Mucosa of descending colon (tissue), 3 donors: ENCODE data around the gene CNTNAP4. TPM values are rescaled to one million over a fixed set of nuclear protein-coding genes. Genes with fewer than 3 reads are reported as not detected.

ENCODE experiments used
- ATAC-seq: fragments of 200-7000 bp; cut with Tn5 transposase; one replicate; pipeline ENCODE4 v1.9.1; 2020; ENCODE audit warnings: mild to moderate bottlenecking, moderate library complexity
- DNase-seq, 3 donors: peaks; one replicate each; pipeline ENCODE4 v3.0.0-alpha.2; 2020
- H3K36me3 ChIP-seq: fragments of 200-600 bp; one replicate; pipeline ENCODE4 v1.8.0; 2021; ENCODE audit warnings: low read depth, mild to moderate bottlenecking
- H3K4me1 ChIP-seq: fragments of 200-600 bp; one replicate; pipeline ENCODE4 v1.8.0; 2021; ENCODE audit warnings: low read depth, mild to moderate bottlenecking
- H3K4me3 ChIP-seq: fragments of 200-600 bp; one replicate; pipeline ENCODE4 v1.8.0; 2021; ENCODE audit warnings: mild to moderate bottlenecking
- H3K9me3 ChIP-seq: fragments of 200-600 bp; one replicate; pipeline ENCODE4 v1.8.0; 2021; ENCODE audit warnings: mild to moderate bottlenecking
- CTCF ChIP-seq: fragments of 200-600 bp; IDR thresholded peaks from one replicate; pipeline ENCODE4 v1.8.0; 2022; ENCODE audit warnings: antibody characterized with exemption, mild to moderate bottlenecking
- intact Hi-C, 2 donors: fragments of 100-400 bp; cut with DNase I in 1 of 2; cut with micrococcal nuclease in 1 of 2; formaldehyde crosslinking; loops; one replicate each; pipeline versions ENCODE4 v1.11.0 to v1.11.1; 2022; cut with DNase I, micrococcal nuclease
- total RNA-seq, 3 donors: library from RNA; stranded (reverse); fragmentation: NEBNext Ultra II Directional in 2 of 3; extraction: Animal tissue kit (Norgen Biotek cat#: 25700) in 2 of 3; gene quantifications; one replicate each; pipeline versions ENCODE4 v1.2.1 to v1.2.4, GENCODE V29; 2021 to 2023
- donor health status: DM: no; HTN: no; CAD: no; lungs with moderate emphysema.
- donor health status: DM: no; HTN: no; CAD: no.
- donor health status: DM: no; HTN: yes; CAD: no.

Gene CNTNAP4
- total RNA-seq, 3 donors from 2014 or later = 0.32 TPM; not detected in 2

GRCh38 chr16:76443973-76444372 is 166.8 kb downstream of the CNTNAP4 start:
- H3K36me3 ChIP-seq = no peaks in the 10 kb centered on the region
- peak; percentile 59 for ATAC-seq
- TF ChIP-seq CTCF = no peak

GRCh38 chr16:76444832-76445231 is 167.6 kb downstream of the CNTNAP4 start:
- intact Hi-C loops = no loop called here
- TF ChIP-seq CTCF = no peak
- Histone ChIP-seq H3K4me1 (peaks cover 5% of the 10 kb centered on the region), H3K4me3 (no peak overlapping the region), H3K36me3 (no peaks in the 10 kb centered on the region), H3K9me3 (no peaks in the 10 kb centered on the region)
- DNase-seq (no peak), ATAC-seq (peak; percentile 53)

More at GRCh38 chr16:76443973-76444372, 166.8 kb downstream of the CNTNAP4 start:
- Histone ChIP-seq H3K9me3 (no peaks in the 10 kb centered on the region), H3K4me3 (no peak overlapping the region), H3K4me1 (peaks cover 5% of the 10 kb centered on the region)
- intact Hi-C loops = no loop called here
- DNase-seq = no peak

- ATAC-seq (no peak), DNase-seq (no peak)
- TF ChIP-seq CTCF = no peak
- intact Hi-C loops = no loop called here
- Histone ChIP-seq H3K36me3 (no peaks in the 10 kb centered on the region), H3K4me1 (peaks cover 5% of the 10 kb centered on the region), H3K4me3 (no peak overlapping the region), H3K9me3 (no peaks in the 10 kb centered on the region)
Observed at GRCh38 chr16:76445815-76446214, 168.6 kb downstream of the CNTNAP4 start.

GRCh38 chr16:76446251-76446650 is 169.1 kb downstream of the CNTNAP4 start:
- no peak for DNase-seq
- TF ChIP-seq CTCF = no peak
- intact Hi-C loops = no loop called here
- Histone ChIP-seq H3K36me3 (no peaks in the 10 kb centered on the region), H3K9me3 (no peaks in the 10 kb centered on the region), H3K4me3 (no peak overlapping the region), H3K4me1 (peaks cover 5% of the 10 kb centered on the region)
- no peak for ATAC-seq

- Histone ChIP-seq H3K36me3 (no peaks in the 10 kb centered on the region), H3K4me3 (no peak overlapping the region), H3K4me1 (no peaks in the 10 kb centered on the region), H3K9me3 (no peaks in the 10 kb centered on the region)
- intact Hi-C loops = no loop called here
- no peak for ATAC-seq
- TF ChIP-seq CTCF = no peak
- no peak for DNase-seq
Observed at GRCh38 chr16:76450890-76451289, 173.7 kb downstream of the CNTNAP4 start.

GRCh38 chr16:76455257-76455656 is 178.1 kb downstream of the CNTNAP4 start:
- Histone ChIP-seq H3K9me3 (no peaks in the 10 kb centered on the region), H3K4me1 (no peaks in the 10 kb centered on the region), H3K4me3 (no peak overlapping the region), H3K36me3 (no peaks in the 10 kb centered on the region)
- intact Hi-C loops = no loop called here
- DNase-seq (no peak), ATAC-seq (no peak)
- TF ChIP-seq CTCF = no peak
